ENCODE results near the gene ITPR2. TPM values are rescaled to one million over a fixed set of nuclear protein-coding genes. Genes with fewer than 3 reads are reported as not detected.

Gene ITPR2
- total and polyA plus RNA-seq, 2 of the 8 experiments (the other 6 are each of a cell fraction or from before 2014, with no cell fraction given): 4.1 to 48.3 TPM

DNA sequence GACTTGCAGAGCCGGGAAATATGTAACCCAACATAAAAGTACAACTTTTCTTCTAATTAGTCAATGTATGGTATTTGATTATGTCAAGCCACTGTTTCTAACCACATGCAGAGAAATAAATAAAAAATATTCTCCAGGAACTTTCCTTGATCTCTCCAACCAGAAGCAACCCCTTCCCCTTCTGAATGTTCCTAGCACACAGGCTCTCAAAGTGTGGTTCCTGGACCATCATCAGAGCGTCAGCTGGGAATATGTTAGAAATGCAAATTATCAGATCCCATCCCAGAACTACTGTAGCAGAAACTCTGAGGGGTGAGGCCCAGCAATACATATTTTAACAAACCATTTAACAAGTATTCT lies 21.0 kb upstream of the ITPR2 start (continued):
- TF ChIP-seq, protein P1, sequence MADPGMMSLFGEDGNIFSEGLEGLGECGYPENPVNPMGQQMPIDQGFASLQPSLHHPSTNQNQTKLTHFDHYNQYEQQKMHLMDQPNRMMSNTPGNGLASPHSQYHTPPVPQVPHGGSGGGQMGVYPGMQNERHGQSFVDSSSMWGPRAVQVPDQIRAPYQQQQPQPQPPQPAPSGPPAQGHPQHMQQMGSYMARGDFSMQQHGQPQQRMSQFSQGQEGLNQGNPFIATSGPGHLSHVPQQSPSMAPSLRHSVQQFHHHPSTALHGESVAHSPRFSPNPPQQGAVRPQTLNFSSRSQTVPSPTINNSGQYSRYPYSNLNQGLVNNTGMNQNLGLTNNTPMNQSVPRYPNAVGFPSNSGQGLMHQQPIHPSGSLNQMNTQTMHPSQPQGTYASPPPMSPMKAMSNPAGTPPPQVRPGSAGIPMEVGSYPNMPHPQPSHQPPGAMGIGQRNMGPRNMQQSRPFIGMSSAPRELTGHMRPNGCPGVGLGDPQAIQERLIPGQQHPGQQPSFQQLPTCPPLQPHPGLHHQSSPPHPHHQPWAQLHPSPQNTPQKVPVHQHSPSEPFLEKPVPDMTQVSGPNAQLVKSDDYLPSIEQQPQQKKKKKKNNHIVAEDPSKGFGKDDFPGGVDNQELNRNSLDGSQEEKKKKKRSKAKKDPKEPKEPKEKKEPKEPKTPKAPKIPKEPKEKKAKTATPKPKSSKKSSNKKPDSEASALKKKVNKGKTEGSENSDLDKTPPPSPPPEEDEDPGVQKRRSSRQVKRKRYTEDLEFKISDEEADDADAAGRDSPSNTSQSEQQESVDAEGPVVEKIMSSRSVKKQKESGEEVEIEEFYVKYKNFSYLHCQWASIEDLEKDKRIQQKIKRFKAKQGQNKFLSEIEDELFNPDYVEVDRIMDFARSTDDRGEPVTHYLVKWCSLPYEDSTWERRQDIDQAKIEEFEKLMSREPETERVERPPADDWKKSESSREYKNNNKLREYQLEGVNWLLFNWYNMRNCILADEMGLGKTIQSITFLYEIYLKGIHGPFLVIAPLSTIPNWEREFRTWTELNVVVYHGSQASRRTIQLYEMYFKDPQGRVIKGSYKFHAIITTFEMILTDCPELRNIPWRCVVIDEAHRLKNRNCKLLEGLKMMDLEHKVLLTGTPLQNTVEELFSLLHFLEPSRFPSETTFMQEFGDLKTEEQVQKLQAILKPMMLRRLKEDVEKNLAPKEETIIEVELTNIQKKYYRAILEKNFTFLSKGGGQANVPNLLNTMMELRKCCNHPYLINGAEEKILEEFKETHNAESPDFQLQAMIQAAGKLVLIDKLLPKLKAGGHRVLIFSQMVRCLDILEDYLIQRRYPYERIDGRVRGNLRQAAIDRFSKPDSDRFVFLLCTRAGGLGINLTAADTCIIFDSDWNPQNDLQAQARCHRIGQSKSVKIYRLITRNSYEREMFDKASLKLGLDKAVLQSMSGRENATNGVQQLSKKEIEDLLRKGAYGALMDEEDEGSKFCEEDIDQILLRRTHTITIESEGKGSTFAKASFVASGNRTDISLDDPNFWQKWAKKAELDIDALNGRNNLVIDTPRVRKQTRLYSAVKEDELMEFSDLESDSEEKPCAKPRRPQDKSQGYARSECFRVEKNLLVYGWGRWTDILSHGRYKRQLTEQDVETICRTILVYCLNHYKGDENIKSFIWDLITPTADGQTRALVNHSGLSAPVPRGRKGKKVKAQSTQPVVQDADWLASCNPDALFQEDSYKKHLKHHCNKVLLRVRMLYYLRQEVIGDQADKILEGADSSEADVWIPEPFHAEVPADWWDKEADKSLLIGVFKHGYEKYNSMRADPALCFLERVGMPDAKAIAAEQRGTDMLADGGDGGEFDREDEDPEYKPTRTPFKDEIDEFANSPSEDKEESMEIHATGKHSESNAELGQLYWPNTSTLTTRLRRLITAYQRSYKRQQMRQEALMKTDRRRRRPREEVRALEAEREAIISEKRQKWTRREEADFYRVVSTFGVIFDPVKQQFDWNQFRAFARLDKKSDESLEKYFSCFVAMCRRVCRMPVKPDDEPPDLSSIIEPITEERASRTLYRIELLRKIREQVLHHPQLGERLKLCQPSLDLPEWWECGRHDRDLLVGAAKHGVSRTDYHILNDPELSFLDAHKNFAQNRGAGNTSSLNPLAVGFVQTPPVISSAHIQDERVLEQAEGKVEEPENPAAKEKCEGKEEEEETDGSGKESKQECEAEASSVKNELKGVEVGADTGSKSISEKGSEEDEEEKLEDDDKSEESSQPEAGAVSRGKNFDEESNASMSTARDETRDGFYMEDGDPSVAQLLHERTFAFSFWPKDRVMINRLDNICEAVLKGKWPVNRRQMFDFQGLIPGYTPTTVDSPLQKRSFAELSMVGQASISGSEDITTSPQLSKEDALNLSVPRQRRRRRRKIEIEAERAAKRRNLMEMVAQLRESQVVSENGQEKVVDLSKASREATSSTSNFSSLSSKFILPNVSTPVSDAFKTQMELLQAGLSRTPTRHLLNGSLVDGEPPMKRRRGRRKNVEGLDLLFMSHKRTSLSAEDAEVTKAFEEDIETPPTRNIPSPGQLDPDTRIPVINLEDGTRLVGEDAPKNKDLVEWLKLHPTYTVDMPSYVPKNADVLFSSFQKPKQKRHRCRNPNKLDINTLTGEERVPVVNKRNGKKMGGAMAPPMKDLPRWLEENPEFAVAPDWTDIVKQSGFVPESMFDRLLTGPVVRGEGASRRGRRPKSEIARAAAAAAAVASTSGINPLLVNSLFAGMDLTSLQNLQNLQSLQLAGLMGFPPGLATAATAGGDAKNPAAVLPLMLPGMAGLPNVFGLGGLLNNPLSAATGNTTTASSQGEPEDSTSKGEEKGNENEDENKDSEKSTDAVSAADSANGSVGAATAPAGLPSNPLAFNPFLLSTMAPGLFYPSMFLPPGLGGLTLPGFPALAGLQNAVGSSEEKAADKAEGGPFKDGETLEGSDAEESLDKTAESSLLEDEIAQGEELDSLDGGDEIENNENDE (IDR thresholded peaks at IDR 0.05; ENCODE audit: insufficient replicate concordance, low read length): no peak
- TF ChIP-seq TAF1 (IDR thresholded peaks at IDR 0.05; ENCODE audit: low read depth, low read length) (no peak), SP2 (IDR thresholded peaks at IDR 0.05; ENCODE audit: low read length) (no peak)
